Central memory CD8-positive, alpha-beta T cell (primary cell): ENCODE data around the gene YIPF5.

ENCODE experiments used
- ATAC-seq: fragments of 150-1000 bp; cut with Tn5 transposase; replicated peaks from 2 replicates; pipeline ENCODE4 v1.10.0; 2022; ENCODE audit warnings: mild to moderate bottlenecking, moderate FRiP score, moderate number of reproducible peaks; ENCODE audit not compliant: poor library complexity, severe bottlenecking; ENCODE audit errors: extremely low read depth
- DNase-seq, 2 donors: peaks; one replicate each; pipeline ENCODE4 v3.0.0; 2021; ENCODE audit warnings: low spot score in 2 of 2
- H3K27ac Mint-ChIP-seq: one replicate; pipeline ENCODE4 v1.8.0; 2022; ENCODE audit warnings: low read depth, mild to moderate bottlenecking, moderate library complexity, mixed read lengths
- H3K27me3 Mint-ChIP-seq: one replicate; pipeline ENCODE4 v1.8.0; 2022; ENCODE audit warnings: mixed read lengths
- H3K36me3 Mint-ChIP-seq: one replicate; pipeline ENCODE4 v1.8.0; 2022; ENCODE audit warnings: mild to moderate bottlenecking, moderate library complexity, mixed read lengths; ENCODE audit not compliant: insufficient read depth
- H3K4me1 Mint-ChIP-seq: one replicate; pipeline ENCODE4 v1.8.0; 2022; ENCODE audit warnings: mixed read lengths
- H3K4me3 Mint-ChIP-seq: one replicate; pipeline ENCODE4 v1.8.0; 2022; ENCODE audit warnings: mild to moderate bottlenecking, moderate library complexity, mixed read lengths
- H3K9me3 Mint-ChIP-seq: one replicate; pipeline ENCODE4 v1.8.0; 2022; ENCODE audit warnings: mixed read lengths

Gene YIPF5

GRCh38 chr5:144196612-144197011 is 26.2 kb upstream of the YIPF5 start:
- Mint-ChIP-seq H3K4me3 (no peak overlapping the region), H3K4me1 (no peaks in the 10 kb centered on the region), H3K36me3 (no peaks in the 10 kb centered on the region), H3K27me3 (peaks cover 37% of the 10 kb centered on the region), H3K9me3 (no peaks in the 10 kb centered on the region), H3K27ac (no peak overlapping the region)
- DNase-seq (no peak), ATAC-seq (no peak)

- Mint-ChIP-seq H3K27me3 (peaks cover 25% of the 10 kb centered on the region), H3K9me3 (no peaks in the 10 kb centered on the region), H3K36me3 (no peaks in the 10 kb centered on the region), H3K27ac (no peak overlapping the region), H3K4me3 (no peak overlapping the region), H3K4me1 (peaks cover under 1% of the 10 kb centered on the region)
- DNase-seq (no peak), ATAC-seq (no peak)
These were observed 25.0 kb upstream of the YIPF5 start for GRCh38 chr5:144195448-144195847.

- peaks cover 14% of the 10 kb centered on the region for H3K4me1 Mint-ChIP-seq
- H3K36me3 Mint-ChIP-seq: peaks cover 7% of the 10 kb centered on the region
- no peak overlapping the region for H3K4me3 Mint-ChIP-seq
- no peaks in the 10 kb centered on the region for H3K9me3 Mint-ChIP-seq
- no peak overlapping the region for H3K27ac Mint-ChIP-seq
- DNase-seq: no peak
- ATAC-seq: no peak
- peaks cover 12% of the 10 kb centered on the region for H3K27me3 Mint-ChIP-seq
These were observed 23.7 kb upstream of the YIPF5 start for GRCh38 chr5:144194144-144194543.

GRCh38 chr5:144192661-144193060 is 22.2 kb upstream of the YIPF5 start:
- H3K27me3 Mint-ChIP-seq: no peaks in the 10 kb centered on the region
- H3K4me1 Mint-ChIP-seq: peaks cover 29% of the 10 kb centered on the region
- no peak for ATAC-seq
- no peak overlapping the region for H3K4me3 Mint-ChIP-seq
- peaks cover 14% of the 10 kb centered on the region for H3K36me3 Mint-ChIP-seq
- no peak for DNase-seq
- H3K27ac Mint-ChIP-seq: no peak overlapping the region
- H3K9me3 Mint-ChIP-seq: no peaks in the 10 kb centered on the region

GRCh38 chr5:144191998-144192397 is 21.5 kb upstream of the YIPF5 start:
- peak in 1 of 2 donors; percentile 47 for DNase-seq
- H3K27me3 Mint-ChIP-seq: no peaks in the 10 kb centered on the region

GRCh38 chr5:144191531-144191930 is 21.1 kb upstream of the YIPF5 start:
- ATAC-seq: no peak
- Mint-ChIP-seq H3K27me3 (no peaks in the 10 kb centered on the region), H3K36me3 (peaks cover 16% of the 10 kb centered on the region), H3K27ac (no peak overlapping the region), H3K4me1 (peaks cover 37% of the 10 kb centered on the region), H3K4me3 (no peak overlapping the region), H3K9me3 (no peaks in the 10 kb centered on the region)
- no peak for DNase-seq

More at GRCh38 chr5:144191998-144192397, 21.5 kb upstream of the YIPF5 start:
- ATAC-seq: peak; percentile 38
- peaks cover 35% of the 10 kb centered on the region for H3K4me1 Mint-ChIP-seq
- H3K27ac Mint-ChIP-seq: no peak overlapping the region
- H3K4me3 Mint-ChIP-seq: no peak overlapping the region
- no peaks in the 10 kb centered on the region for H3K9me3 Mint-ChIP-seq
- H3K36me3 Mint-ChIP-seq: peaks cover 16% of the 10 kb centered on the region

- H3K4me1 Mint-ChIP-seq: peaks cover 37% of the 10 kb centered on the region
These were observed 19.5 kb upstream of the YIPF5 start for GRCh38 chr5:144189800-144190429.

GRCh38 chr5:144187699-144188294 is 17.3 kb upstream of the YIPF5 start:
- Mint-ChIP-seq H3K4me1 (peaks cover 37% of the 10 kb centered on the region), H3K4me3 (peak overlapping the region; percentile 66), H3K9me3 (no peaks in the 10 kb centered on the region), H3K27ac (no peak overlapping the region), H3K36me3 (peaks cover 16% of the 10 kb centered on the region), H3K27me3 (no peaks in the 10 kb centered on the region)
- DNase-seq: peak; percentile 50 to 77
- ATAC-seq: peak; percentile 66

More at GRCh38 chr5:144189800-144190429, 19.5 kb upstream of the YIPF5 start:
- H3K27ac Mint-ChIP-seq: no peak overlapping the region
- peak overlapping the region; percentile 66 for H3K4me3 Mint-ChIP-seq
- peak; percentile 36 to 81 for DNase-seq
- peak; percentile 74 for ATAC-seq
- H3K9me3 Mint-ChIP-seq: no peaks in the 10 kb centered on the region
- H3K36me3 Mint-ChIP-seq: peaks cover 16% of the 10 kb centered on the region
- no peaks in the 10 kb centered on the region for H3K27me3 Mint-ChIP-seq

- peaks cover 15% of the 10 kb centered on the region for H3K4me1 Mint-ChIP-seq
- no peak for ATAC-seq
These were observed 12.9 kb upstream of the YIPF5 start for GRCh38 chr5:144183254-144183889.

GRCh38 chr5:144179226-144179625 is 8.8 kb upstream of the YIPF5 start:
- no peaks in the 10 kb centered on the region for H3K27me3 Mint-ChIP-seq
- no peaks in the 10 kb centered on the region for H3K36me3 Mint-ChIP-seq
- no peak for DNase-seq
- ATAC-seq: no peak
- H3K9me3 Mint-ChIP-seq: no peaks in the 10 kb centered on the region
- H3K4me1 Mint-ChIP-seq: peaks cover 5% of the 10 kb centered on the region
- H3K4me3 Mint-ChIP-seq: no peak overlapping the region
- H3K27ac Mint-ChIP-seq: no peak overlapping the region

More at GRCh38 chr5:144183254-144183889, 12.9 kb upstream of the YIPF5 start:
- Mint-ChIP-seq H3K36me3 (peaks cover 8% of the 10 kb centered on the region), H3K27me3 (no peaks in the 10 kb centered on the region), H3K27ac (no peak overlapping the region), H3K9me3 (no peaks in the 10 kb centered on the region), H3K4me3 (no peak overlapping the region)
- DNase-seq: no peak

- DNase-seq (no peak), ATAC-seq (no peak)
- H3K36me3 Mint-ChIP-seq: no peaks in the 10 kb centered on the region
- H3K27ac Mint-ChIP-seq: no peak overlapping the region
- peaks cover 7% of the 10 kb centered on the region for H3K27me3 Mint-ChIP-seq
- peaks cover 5% of the 10 kb centered on the region for H3K4me1 Mint-ChIP-seq
- H3K9me3 Mint-ChIP-seq: no peaks in the 10 kb centered on the region
- H3K4me3 Mint-ChIP-seq: no peak overlapping the region
These were observed 7.1 kb upstream of the YIPF5 start for GRCh38 chr5:144177548-144177947.

GRCh38 chr5:144173766-144174165 is 3.3 kb upstream of the YIPF5 start:
- Mint-ChIP-seq H3K27ac (no peak overlapping the region), H3K27me3 (peaks cover 10% of the 10 kb centered on the region), H3K9me3 (no peaks in the 10 kb centered on the region), H3K4me3 (no peak overlapping the region), H3K4me1 (peaks cover 28% of the 10 kb centered on the region), H3K36me3 (peaks cover 8% of the 10 kb centered on the region)
- no peak for DNase-seq
- no peak for ATAC-seq

GRCh38 chr5:144169904-144170275 is 569 bp downstream of the YIPF5 start:
- peaks cover 10% of the 10 kb centered on the region for H3K27me3 Mint-ChIP-seq
- peak overlapping the region; percentile 98 for H3K27ac Mint-ChIP-seq
- peak; percentile 4 for ATAC-seq
- H3K4me3 Mint-ChIP-seq: peak overlapping the region; percentile 96
- peaks cover 21% of the 10 kb centered on the region for H3K36me3 Mint-ChIP-seq
- peaks cover 33% of the 10 kb centered on the region for H3K4me1 Mint-ChIP-seq
- DNase-seq: no peak
- no peaks in the 10 kb centered on the region for H3K9me3 Mint-ChIP-seq
